Glomerular visceral epithelial cell (primary cell): ENCODE measurements around the gene FAM9A.

Experiments used
- DNase-seq: peaks from one replicate; pipeline ENCODE4 v3.0.0-alpha.2; 2016; ENCODE audit errors: extremely low spot score

FAM9A gene

GRCh38 chrX:8801041-8801599 is at the start of gene FAM9A:
Gene FAM9A, minus strand, starts transcription at chrX:8801383. Its CDS starts 1,212 bp downstream, at chrX:8800171.
- DNase-seq: no peak

- no peak for DNase-seq
Measured at GRCh38 chrX:8850478-8850877, 49.3 kb upstream of the FAM9A start.

GRCh38 chrX:8849945-8850344 is 48.8 kb upstream of the FAM9A start:
- DNase-seq: no peak

GRCh38 chrX:8849458-8849857 is 48.3 kb upstream of the FAM9A start:
- no peak for DNase-seq

- peak; percentile 60 for DNase-seq
Measured at GRCh38 chrX:8848911-8849310, 47.7 kb upstream of the FAM9A start.

- no peak for DNase-seq
Measured at GRCh38 chrX:8848441-8848840, 47.3 kb upstream of the FAM9A start.

- DNase-seq: no peak
Measured at GRCh38 chrX:8847360-8847759, 46.2 kb upstream of the FAM9A start.

GRCh38 chrX:8846266-8846665 is 45.1 kb upstream of the FAM9A start:
- DNase-seq: peak; percentile 84

- DNase-seq: no peak
Measured at GRCh38 chrX:8845469-8845868, 44.3 kb upstream of the FAM9A start.

- peak; percentile 63 for DNase-seq
Measured at GRCh38 chrX:8845060-8845459, 43.9 kb upstream of the FAM9A start.

GRCh38 chrX:8844157-8844556 is 43.0 kb upstream of the FAM9A start:
- DNase-seq: no peak

GRCh38 chrX:8841911-8842310 is 40.7 kb upstream of the FAM9A start:
- peak; percentile 33 for DNase-seq

GRCh38 chrX:8834392-8834791 is 33.2 kb upstream of the FAM9A start:
- no peak for DNase-seq

GRCh38 chrX:8832582-8833378 is 31.6 kb upstream of the FAM9A start:
- DNase-seq: no peak

GRCh38 chrX:8823698-8824097 is 22.5 kb upstream of the FAM9A start:
- no peak for DNase-seq

- no peak for DNase-seq
Measured at GRCh38 chrX:8822002-8822401, 20.8 kb upstream of the FAM9A start.

GRCh38 chrX:8820910-8821527 is 19.8 kb upstream of the FAM9A start:
- DNase-seq: no peak

GRCh38 chrX:8815460-8816065 is 14.4 kb upstream of the FAM9A start:
- DNase-seq: peak; percentile 54

GRCh38 chrX:8813036-8813435 is 11.9 kb upstream of the FAM9A start:
- DNase-seq: no peak

GRCh38 chrX:8811611-8812010 is 10.4 kb upstream of the FAM9A start:
- no peak for DNase-seq

GRCh38 chrX:8808661-8809060 is 7.5 kb upstream of the FAM9A start:
- no peak for DNase-seq

- no peak for DNase-seq
Measured at GRCh38 chrX:8805974-8806373, 4.8 kb upstream of the FAM9A start.

GRCh38 chrX:8805046-8805445 is 3.9 kb upstream of the FAM9A start:
- DNase-seq: no peak
